ENCODE measurements around the gene PLEKHA4. TPM values are rescaled to one million over a fixed set of nuclear protein-coding genes. Genes with fewer than 3 reads are reported as not detected.

Gene PLEKHA4
- total and polyA plus RNA-seq, 2 experiments from 2014 or later: 12.2 to 12.3 TPM

GRCh38 chr19:48883726-48884125, 15.3 kb upstream of the PLEKHA4 start:
- H3K9me3 Mint-ChIP-seq: peaks cover 11% of the 10 kb centered on the region; the same call in 2 of the 3 replicates
- peaks cover 19% of the 10 kb centered on the region; the same call in 1 of the 3 replicates for H3K36me3 Mint-ChIP-seq (ENCODE audit: low read depth)
- Histone ChIP-seq H3F3A (replicated peaks; ENCODE audit: low read depth) (0 out of 2 replicates have a peak, but pooled peaks cover 2% of the 10 kb centered on the region), H3K79me2 (replicated peaks; ENCODE audit: insufficient read depth) (no peaks in the 10 kb centered on the region), H3K4me1 (ENCODE audit: insufficient read depth) (peaks cover 7% of the 10 kb centered on the region; the same call in 1 of the 2 replicates), H3K4me2 (no peak overlapping the region), H3K27me3 (ENCODE audit: insufficient read depth) (no peaks in the 10 kb centered on the region), H3K4me3 (no peak overlapping the region), H3K27ac (ENCODE audit: low read depth) (no peak overlapping the region), H4K20me1 (replicated peaks; ENCODE audit: insufficient read depth) (no peaks in the 10 kb centered on the region), H3K36me3 (ENCODE audit: insufficient read depth) (no peaks in the 10 kb centered on the region), H2AFZ (no peak overlapping the region), H3K9me2 (ENCODE audit: insufficient read depth) (no peaks in the 10 kb centered on the region)
- H3K27me3 Mint-ChIP-seq (ENCODE audit: insufficient read depth, low read depth, poor library complexity): peaks cover 10% of the 10 kb centered on the region
- DNase-seq (ENCODE audit: low spot score) (no peak), ATAC-seq (no peak)
- H3K4me1 Mint-ChIP-seq: peaks cover 7% of the 10 kb centered on the region; the same call in 2 of the 3 replicates
- no peak overlapping the region; the same call in 2 of the 3 replicates for H3K4me3 Mint-ChIP-seq
- no peak overlapping the region for H3K27ac Mint-ChIP-seq
- TF ChIP-seq REST (IDR thresholded peaks at IDR 0.05; ENCODE audit: unreplicated experiment) (no peak), CREB1 (CRISPR knock-in tag; IDR thresholded peaks at IDR 0.05; ENCODE audit: low read depth) (no peak), ZNF331 (CRISPR knock-in tag; IDR thresholded peaks at IDR 0.05; ENCODE audit: low read depth) (no peak), EZH2 (IDR thresholded peaks at IDR 0.05; ENCODE audit: low read depth, unreplicated experiment) (no peak), NANOG (IDR thresholded peaks at IDR 0.05; ENCODE audit: borderline replicate concordance) (no peak), ZNF114 (CRISPR knock-in tag; IDR thresholded peaks at IDR 0.05) (no peak), ETS1 (IDR thresholded peaks at IDR 0.05) (no peak), EZH2phosphoT487 (IDR thresholded peaks at IDR 0.05; ENCODE audit: unreplicated experiment) (no peak), POLR2AphosphoS5 (IDR thresholded peaks at IDR 0.05; ENCODE audit: low read depth) (no peak), STAT1 (IDR thresholded peaks at IDR 0.05; ENCODE audit: unreplicated experiment) (no peak), ZNF462 (CRISPR knock-in tag; IDR thresholded peaks at IDR 0.05) (no peak)
